MM.1S (cell line): ENCODE data around the gene DIS3L2.

ENCODE experiments used
- CTCF ChIP-seq: fragments of 300-600 bp; sonication (generic); IDR thresholded peaks from 2 replicates; pipeline ENCODE4 v1.5.1; 2016; ENCODE audit warnings: antibody characterized with exemption, low read length, mixed read lengths
- EZH2 ChIP-seq: fragments of 300-600 bp; sonication (generic); optimal IDR thresholded peaks from 2 replicates; pipeline ENCODE3; 2017; ENCODE audit warnings: low read depth, mild to moderate bottlenecking, antibody characterized with exemption, low read length, mixed read lengths
- EZH2phosphoT487 ChIP-seq: fragments of 300-600 bp; sonication (generic); IDR thresholded peaks from 2 replicates; pipeline ENCODE4 v1.6.1; 2018; ENCODE audit warnings: antibody characterized with exemption, low read length

- TF ChIP-seq EZH2 (no peak), CTCF (no peak), EZH2phosphoT487 (no peak)
Observed at GRCh38 chr2:232288489-232289030, 327.0 kb downstream of the DIS3L2 start.
